Measurements from ENCODE around the gene ANKRD12. TPM values are rescaled to one million over a fixed set of nuclear protein-coding genes. Genes with fewer than 3 reads are reported as not detected.
A peak's percentile ranks its signal among the peaks of the same experiment; 100 is the strongest.

The ANKRD12 gene
- total RNA-seq, 2 experiments from 2014 or later = 33.1 to 33.9 TPM

- no peak for DNase-seq
- Mint-ChIP-seq H3K9me3 (peaks cover 4% of the 10 kb centered on the region), H3K36me3 (peaks cover 43% of the 10 kb centered on the region), H3K4me3 (no peak overlapping the region), H3K27me3 (no peaks in the 10 kb centered on the region), H3K4me1 (peaks cover 37% of the 10 kb centered on the region), H3K27ac (no peak overlapping the region)
Observed at GRCh38 chr18:9175115-9175514, 38.5 kb downstream of the ANKRD12 start.

- Mint-ChIP-seq H3K9me3 (no peaks in the 10 kb centered on the region), H3K4me3 (no peak overlapping the region), H3K27ac (no peak overlapping the region), H3K27me3 (no peaks in the 10 kb centered on the region), H3K36me3 (peaks cover 27% of the 10 kb centered on the region), H3K4me1 (peaks cover 38% of the 10 kb centered on the region)
- DNase-seq = no peak
Observed at GRCh38 chr18:9177031-9177430, 40.5 kb downstream of the ANKRD12 start.

- no peaks in the 10 kb centered on the region for H3K9me3 Mint-ChIP-seq
- H3K36me3 Mint-ChIP-seq = peaks cover 27% of the 10 kb centered on the region
- no peaks in the 10 kb centered on the region for H3K27me3 Mint-ChIP-seq
- DNase-seq = no peak
- H3K4me1 Mint-ChIP-seq = peaks cover 34% of the 10 kb centered on the region
- no peak overlapping the region for H3K27ac Mint-ChIP-seq
- H3K4me3 Mint-ChIP-seq = no peak overlapping the region
Observed at GRCh38 chr18:9177466-9177865, 40.9 kb downstream of the ANKRD12 start.

DNA sequence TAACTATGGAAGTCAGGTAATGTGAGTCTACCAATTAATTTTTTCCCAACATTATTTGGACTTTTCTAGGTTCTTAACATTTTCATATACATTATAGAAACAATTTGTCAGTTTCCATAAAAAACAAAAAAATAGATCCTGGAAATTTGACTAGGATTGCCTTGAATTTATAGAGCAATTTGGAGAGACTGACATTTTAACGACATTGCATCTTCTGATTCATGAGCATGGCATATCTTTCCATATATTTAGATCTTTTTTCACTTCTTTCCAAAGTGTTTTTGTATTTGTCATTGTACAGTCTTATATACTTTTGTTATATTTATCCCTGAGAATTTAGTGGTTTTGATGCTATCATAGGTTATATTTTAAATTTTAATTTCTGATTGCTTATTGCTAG is 42.0 kb downstream of the ANKRD12 start:
- peaks cover 33% of the 10 kb centered on the region for H3K4me1 Mint-ChIP-seq
- DNase-seq = no peak
- no peak overlapping the region for H3K27ac Mint-ChIP-seq
- no peaks in the 10 kb centered on the region for H3K27me3 Mint-ChIP-seq
- no peak overlapping the region for H3K4me3 Mint-ChIP-seq
- H3K36me3 Mint-ChIP-seq = peaks cover 35% of the 10 kb centered on the region
- no peaks in the 10 kb centered on the region for H3K9me3 Mint-ChIP-seq

- Mint-ChIP-seq H3K4me3 (no peak overlapping the region), H3K27me3 (no peaks in the 10 kb centered on the region), H3K27ac (no peak overlapping the region), H3K9me3 (no peaks in the 10 kb centered on the region), H3K36me3 (peaks cover 48% of the 10 kb centered on the region), H3K4me1 (peaks cover 42% of the 10 kb centered on the region)
- no peak for DNase-seq
Observed at GRCh38 chr18:9181275-9181674, 44.7 kb downstream of the ANKRD12 start.

GRCh38 chr18:9182852-9183399 is 46.3 kb downstream of the ANKRD12 start:
- H3K27me3 Mint-ChIP-seq = no peaks in the 10 kb centered on the region
- H3K4me3 Mint-ChIP-seq = no peak overlapping the region
- H3K9me3 Mint-ChIP-seq = no peaks in the 10 kb centered on the region
- peaks cover 36% of the 10 kb centered on the region for H3K4me1 Mint-ChIP-seq
- peaks cover 48% of the 10 kb centered on the region for H3K36me3 Mint-ChIP-seq
- DNase-seq = no peak
- H3K27ac Mint-ChIP-seq = peak overlapping the region; percentile 63

- Mint-ChIP-seq H3K27ac (peak overlapping the region; percentile 82), H3K4me3 (peak overlapping the region; percentile 64), H3K9me3 (no peaks in the 10 kb centered on the region), H3K27me3 (no peaks in the 10 kb centered on the region), H3K4me1 (peaks cover 29% of the 10 kb centered on the region), H3K36me3 (peaks cover 50% of the 10 kb centered on the region)
- DNase-seq = no peak
Observed at GRCh38 chr18:9184998-9185613, 48.5 kb downstream of the ANKRD12 start.

DNA sequence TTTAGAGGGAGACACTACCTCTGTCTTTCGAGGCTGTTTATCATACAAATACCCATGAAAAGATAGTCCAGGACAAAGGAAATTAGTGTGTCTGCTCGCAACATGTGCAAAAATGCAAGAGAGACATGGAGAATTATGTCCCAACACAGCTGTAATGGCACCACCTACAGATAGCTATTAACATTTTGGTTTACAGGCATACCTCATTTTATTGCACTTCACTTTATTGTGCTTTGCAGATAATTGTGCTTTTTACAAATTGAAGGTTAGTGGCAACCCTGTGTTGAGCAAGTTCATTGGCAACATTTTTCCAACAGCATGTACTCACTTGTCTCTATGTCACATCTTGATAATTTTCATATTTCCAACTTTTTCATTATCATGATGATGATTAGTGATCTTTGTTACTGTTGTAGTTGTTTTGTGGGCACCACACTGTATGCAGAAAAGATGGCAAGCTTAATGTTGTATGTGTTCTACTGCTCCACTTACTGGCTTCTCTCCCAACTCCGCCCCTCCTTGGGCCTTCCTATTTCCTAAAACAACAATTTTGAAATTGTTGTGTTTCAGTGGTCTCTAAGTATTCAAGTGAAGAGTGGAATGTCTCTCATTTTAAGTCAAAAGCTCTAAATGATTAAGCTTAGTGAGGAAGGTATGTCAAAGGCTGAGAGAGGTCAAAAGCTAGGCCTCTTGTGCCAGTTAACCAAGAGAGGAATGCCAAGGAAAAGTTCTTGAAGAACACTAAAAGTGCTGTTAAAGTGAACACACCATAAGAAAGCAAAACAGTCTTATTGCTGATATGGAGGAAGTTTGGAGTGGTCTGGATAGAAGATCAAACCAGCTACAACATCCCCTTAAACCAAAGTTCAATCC is 52.0 kb downstream of the ANKRD12 start:
- H3K36me3 Mint-ChIP-seq = peaks cover 47% of the 10 kb centered on the region
- H3K4me3 Mint-ChIP-seq = no peak overlapping the region
- peaks cover 36% of the 10 kb centered on the region for H3K4me1 Mint-ChIP-seq
- no peak for DNase-seq
- H3K9me3 Mint-ChIP-seq = no peaks in the 10 kb centered on the region
- H3K27me3 Mint-ChIP-seq = no peaks in the 10 kb centered on the region
- no peak overlapping the region for H3K27ac Mint-ChIP-seq

DNA sequence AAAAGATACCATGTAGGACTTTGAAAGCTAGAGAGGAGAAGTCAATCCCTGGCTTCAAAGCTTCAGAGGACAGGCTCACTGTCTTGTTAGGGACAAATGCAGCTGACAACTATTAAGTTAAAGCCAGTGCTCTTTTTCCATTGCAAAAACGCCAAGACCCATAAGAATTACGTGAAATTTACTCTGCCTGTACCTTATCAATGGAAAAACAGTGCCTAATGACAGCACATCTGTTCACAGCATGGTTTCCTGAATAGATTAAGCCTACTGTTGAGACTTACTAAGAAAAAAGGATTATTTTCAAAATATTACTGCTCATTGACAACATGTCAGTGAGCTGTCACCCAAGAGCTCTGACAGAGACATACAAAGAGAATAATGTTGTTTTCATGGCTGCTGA is 52.9 kb downstream of the ANKRD12 start:
- Mint-ChIP-seq H3K27ac (no peak overlapping the region), H3K36me3 (peaks cover 44% of the 10 kb centered on the region), H3K4me1 (peaks cover 31% of the 10 kb centered on the region), H3K27me3 (no peaks in the 10 kb centered on the region), H3K4me3 (no peak overlapping the region), H3K9me3 (no peaks in the 10 kb centered on the region)
- no peak for DNase-seq

DNA sequence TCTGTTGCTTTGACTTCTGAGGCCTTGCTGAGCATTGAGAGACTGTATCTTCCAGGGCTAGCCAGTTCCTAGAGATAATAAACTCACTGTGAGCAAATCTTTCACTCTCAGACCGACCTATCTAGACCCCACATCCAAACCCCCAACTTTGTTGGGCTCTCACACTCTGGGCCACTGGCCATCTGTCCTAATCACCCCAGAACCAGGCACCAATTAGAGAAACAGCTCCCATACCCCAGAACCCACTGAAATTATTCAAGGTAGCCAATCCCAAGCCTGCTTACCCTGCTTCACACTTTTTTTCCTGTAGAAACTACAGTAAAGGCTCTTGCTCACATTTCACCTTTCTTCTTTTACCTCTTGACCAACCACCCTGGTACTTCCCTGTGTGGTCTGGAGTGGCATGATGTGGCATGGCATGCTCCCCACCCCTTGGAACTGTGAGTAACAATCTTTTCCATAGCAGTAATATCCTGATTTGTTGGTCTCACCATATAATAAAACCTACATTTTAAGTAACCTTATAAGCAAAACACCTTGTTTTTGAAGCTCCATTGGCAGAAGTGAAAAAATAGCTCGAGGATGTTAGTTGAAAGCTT is 55.2 kb downstream of the ANKRD12 start:
- no peaks in the 10 kb centered on the region for H3K9me3 Mint-ChIP-seq
- H3K27ac Mint-ChIP-seq = no peak overlapping the region
- H3K36me3 Mint-ChIP-seq = peaks cover 39% of the 10 kb centered on the region
- H3K4me1 Mint-ChIP-seq = peaks cover 19% of the 10 kb centered on the region
- no peak for DNase-seq
- no peaks in the 10 kb centered on the region for H3K27me3 Mint-ChIP-seq
- no peak overlapping the region for H3K4me3 Mint-ChIP-seq

GRCh38 chr18:9193031-9193430 is 56.5 kb downstream of the ANKRD12 start:
- no peaks in the 10 kb centered on the region for H3K27me3 Mint-ChIP-seq
- H3K36me3 Mint-ChIP-seq = peaks cover 42% of the 10 kb centered on the region
- DNase-seq = no peak
- H3K9me3 Mint-ChIP-seq = no peaks in the 10 kb centered on the region
- H3K27ac Mint-ChIP-seq = no peak overlapping the region
- H3K4me1 Mint-ChIP-seq = peaks cover 19% of the 10 kb centered on the region
- H3K4me3 Mint-ChIP-seq = no peak overlapping the region

- no peak overlapping the region for H3K27ac Mint-ChIP-seq
Observed at GRCh38 chr18:9196568-9196967, 60.0 kb downstream of the ANKRD12 start.

GRCh38 chr18:9199681-9200080 is 63.1 kb downstream of the ANKRD12 start:
- H3K36me3 Mint-ChIP-seq = peaks cover 18% of the 10 kb centered on the region
- H3K27me3 Mint-ChIP-seq = no peaks in the 10 kb centered on the region
- peaks cover 10% of the 10 kb centered on the region for H3K4me1 Mint-ChIP-seq
- no peak overlapping the region for H3K4me3 Mint-ChIP-seq
- H3K9me3 Mint-ChIP-seq = no peaks in the 10 kb centered on the region
- no peak overlapping the region for H3K27ac Mint-ChIP-seq
- DNase-seq = no peak

More at GRCh38 chr18:9196568-9196967, 60.0 kb downstream of the ANKRD12 start:
- DNase-seq = no peak
- peaks cover 34% of the 10 kb centered on the region for H3K36me3 Mint-ChIP-seq
- H3K27me3 Mint-ChIP-seq = no peaks in the 10 kb centered on the region
- no peak overlapping the region for H3K4me3 Mint-ChIP-seq
- H3K4me1 Mint-ChIP-seq = peaks cover 15% of the 10 kb centered on the region
- no peaks in the 10 kb centered on the region for H3K9me3 Mint-ChIP-seq

- H3K27ac Mint-ChIP-seq = no peak overlapping the region
- H3K27me3 Mint-ChIP-seq = no peaks in the 10 kb centered on the region
- no peak for DNase-seq
- H3K4me1 Mint-ChIP-seq = peaks cover 12% of the 10 kb centered on the region
- H3K9me3 Mint-ChIP-seq = no peaks in the 10 kb centered on the region
- H3K36me3 Mint-ChIP-seq = peaks cover 8% of the 10 kb centered on the region
- no peak overlapping the region for H3K4me3 Mint-ChIP-seq
Observed at GRCh38 chr18:9201224-9201623, 64.6 kb downstream of the ANKRD12 start.

DNA sequence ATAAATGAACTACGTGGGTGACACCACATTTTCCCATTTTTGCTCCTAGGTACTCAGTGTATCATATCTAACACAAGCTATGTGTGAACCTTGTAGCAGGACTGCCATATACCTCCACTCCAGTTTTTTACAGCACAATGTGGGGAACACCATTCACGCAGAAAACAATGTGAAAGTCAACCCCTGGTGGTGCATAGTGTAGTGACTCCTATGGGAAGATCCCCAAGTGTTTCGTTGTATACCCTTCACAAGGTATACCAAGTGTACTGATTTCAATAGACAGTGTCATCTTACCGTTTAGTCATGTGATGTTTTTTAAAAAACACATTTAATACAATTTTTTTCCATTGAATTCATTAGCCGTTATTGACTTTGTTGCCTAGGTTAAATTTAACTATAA is 68.1 kb downstream of the ANKRD12 start:
- no peak for DNase-seq
- Mint-ChIP-seq H3K27me3 (no peaks in the 10 kb centered on the region), H3K27ac (no peak overlapping the region), H3K4me1 (peaks cover 15% of the 10 kb centered on the region), H3K36me3 (peaks cover 2% of the 10 kb centered on the region), H3K4me3 (no peak overlapping the region), H3K9me3 (no peaks in the 10 kb centered on the region)
